Kidney epithelial cell (primary cell): ENCODE data around the gene GLIS1. TPM values are rescaled to one million over a fixed set of nuclear protein-coding genes. Genes with fewer than 3 reads are reported as not detected.

Experiments
- DNase-seq: peaks from one replicate; pipeline ENCODE4 v3.0.0-alpha.2; 2010; ENCODE audit warnings: low read depth
- H3K27me3 ChIP-seq: 2 replicates; pipeline ENCODE4 v1.6.0; 2011; ENCODE audit warnings: low read length; ENCODE audit not compliant: control insufficient read depth, insufficient read depth
- H3K36me3 ChIP-seq: 2 replicates; pipeline ENCODE4 v1.5.1; 2011; ENCODE audit warnings: low read length; ENCODE audit not compliant: control insufficient read depth, insufficient read depth
- H3K4me3 ChIP-seq: 2 replicates; pipeline ENCODE4 v1.5.1; 2011; ENCODE audit warnings: low read depth, mild to moderate bottlenecking, control low read depth, low read length
- total RNA-seq: library from RNA; depleted of rRNA; stranded (reverse); fragments of >200 nt; gene quantifications from 2 replicates; pipeline ENCODE4 v1.2.3, GENCODE V29; 2015
- TF ChIP-seq, protein P1 (sequence below): IDR thresholded peaks from 2 replicates; pipeline ENCODE4 v1.5.1; 2011; ENCODE audit warnings: mild to moderate bottlenecking, moderate library complexity, low read length, control low read depth, inconsistent platforms; ENCODE audit not compliant: insufficient read depth, poor library complexity, severe bottlenecking

Gene GLIS1
- total RNA-seq, 1 donor from 2014 or later: 0.63 TPM

DNA sequence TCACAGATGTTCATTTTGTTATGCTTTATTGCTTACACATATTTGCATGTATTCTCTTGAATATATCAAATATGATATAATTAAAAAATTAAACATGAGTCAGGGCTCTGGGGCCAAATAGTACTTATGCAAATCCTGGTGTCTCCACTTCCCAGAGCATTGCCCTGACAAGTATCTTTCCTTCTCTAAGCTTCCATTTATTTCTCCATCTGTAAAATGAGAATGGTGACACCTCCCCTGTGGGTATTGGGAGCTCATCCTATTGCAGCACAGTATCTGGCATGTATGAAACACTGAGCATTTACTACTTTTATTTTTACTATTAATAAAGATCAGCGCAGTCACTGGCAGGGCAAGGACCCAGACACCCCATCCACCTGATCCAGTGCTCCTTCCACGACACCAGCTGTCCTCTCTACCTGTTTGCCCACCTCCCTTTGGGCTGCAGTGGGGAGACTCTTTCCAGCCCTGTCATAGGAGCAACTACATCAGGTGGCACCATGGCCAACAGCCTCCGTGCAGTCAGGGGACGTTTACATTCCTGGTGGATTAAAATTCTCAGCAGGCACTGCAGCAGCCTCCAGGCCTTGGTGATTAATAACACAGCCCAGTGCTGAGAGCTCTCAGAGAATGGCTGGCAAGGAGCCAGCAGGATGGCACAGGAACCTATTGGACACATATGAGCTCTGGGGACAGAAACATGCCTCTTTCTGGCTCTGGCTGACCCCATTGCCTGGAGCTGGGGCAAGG, 166.7 kb downstream of the GLIS1 start:
- DNase-seq: peak; percentile 45
- Histone ChIP-seq H3K27me3 (no peaks in the 10 kb centered on the region), H3K4me3 (no peak overlapping the region), H3K36me3 (no peaks in the 10 kb centered on the region)
- TF ChIP-seq, protein P1, sequence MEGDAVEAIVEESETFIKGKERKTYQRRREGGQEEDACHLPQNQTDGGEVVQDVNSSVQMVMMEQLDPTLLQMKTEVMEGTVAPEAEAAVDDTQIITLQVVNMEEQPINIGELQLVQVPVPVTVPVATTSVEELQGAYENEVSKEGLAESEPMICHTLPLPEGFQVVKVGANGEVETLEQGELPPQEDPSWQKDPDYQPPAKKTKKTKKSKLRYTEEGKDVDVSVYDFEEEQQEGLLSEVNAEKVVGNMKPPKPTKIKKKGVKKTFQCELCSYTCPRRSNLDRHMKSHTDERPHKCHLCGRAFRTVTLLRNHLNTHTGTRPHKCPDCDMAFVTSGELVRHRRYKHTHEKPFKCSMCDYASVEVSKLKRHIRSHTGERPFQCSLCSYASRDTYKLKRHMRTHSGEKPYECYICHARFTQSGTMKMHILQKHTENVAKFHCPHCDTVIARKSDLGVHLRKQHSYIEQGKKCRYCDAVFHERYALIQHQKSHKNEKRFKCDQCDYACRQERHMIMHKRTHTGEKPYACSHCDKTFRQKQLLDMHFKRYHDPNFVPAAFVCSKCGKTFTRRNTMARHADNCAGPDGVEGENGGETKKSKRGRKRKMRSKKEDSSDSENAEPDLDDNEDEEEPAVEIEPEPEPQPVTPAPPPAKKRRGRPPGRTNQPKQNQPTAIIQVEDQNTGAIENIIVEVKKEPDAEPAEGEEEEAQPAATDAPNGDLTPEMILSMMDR: no peak

- Histone ChIP-seq H3K27me3 (no peaks in the 10 kb centered on the region), H3K4me3 (no peak overlapping the region), H3K36me3 (no peaks in the 10 kb centered on the region)
- TF ChIP-seq, protein P1: no peak
- no peak for DNase-seq
Measured at GRCh38 chr1:53568540-53568939, 170.4 kb downstream of the GLIS1 start.

DNA sequence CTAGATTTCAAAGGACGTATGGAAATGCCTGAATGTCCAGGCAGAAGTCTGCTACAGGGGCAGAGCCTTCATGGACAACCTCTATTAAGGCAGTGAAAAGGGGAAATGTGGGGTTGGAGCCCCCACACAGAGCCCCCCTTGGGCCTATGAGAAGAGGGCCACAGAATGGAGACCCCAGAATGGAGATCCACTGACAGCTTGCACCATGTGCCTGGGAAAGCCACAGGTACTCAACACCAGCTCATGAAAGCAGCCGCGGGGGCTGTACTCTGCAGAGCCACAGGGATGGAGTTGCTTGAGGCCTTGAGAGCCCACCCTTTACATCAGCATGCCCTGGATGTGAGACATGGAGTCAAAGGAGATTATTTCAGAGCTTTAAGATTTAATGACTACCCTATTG, 171.1 kb downstream of the GLIS1 start:
- no peak overlapping the region for H3K4me3 ChIP-seq
- TF ChIP-seq, protein P1: no peak
- no peak for DNase-seq

GRCh38 chr1:53567450-53567849, 171.5 kb downstream of the GLIS1 start:
- Histone ChIP-seq H3K27me3 (no peaks in the 10 kb centered on the region), H3K4me3 (no peak overlapping the region), H3K36me3 (no peaks in the 10 kb centered on the region)
- TF ChIP-seq, protein P1: no peak
- no peak for DNase-seq

More for the DNA sequence above, 171.1 kb downstream of the GLIS1 start:
- Histone ChIP-seq H3K36me3 (no peaks in the 10 kb centered on the region), H3K27me3 (no peaks in the 10 kb centered on the region)

- no peak for DNase-seq
- no peaks in the 10 kb centered on the region for H3K27me3 ChIP-seq
- TF ChIP-seq, protein P1: no peak
- H3K36me3 ChIP-seq: no peaks in the 10 kb centered on the region
- no peak overlapping the region for H3K4me3 ChIP-seq
Measured at GRCh38 chr1:53563611-53564010, 175.4 kb downstream of the GLIS1 start.

- Histone ChIP-seq H3K27me3 (no peaks in the 10 kb centered on the region), H3K36me3 (no peaks in the 10 kb centered on the region), H3K4me3 (no peak overlapping the region)
- TF ChIP-seq, protein P1: no peak
- no peak for DNase-seq
Measured at GRCh38 chr1:53562981-53563379, 176.0 kb downstream of the GLIS1 start.
